ENCODE results near the gene GNAT1.

Gene GNAT1

GRCh38 chr3:50182533-50183099 is 8.8 kb upstream of the GNAT1 start:
- no peak for DNase-seq

DNA sequence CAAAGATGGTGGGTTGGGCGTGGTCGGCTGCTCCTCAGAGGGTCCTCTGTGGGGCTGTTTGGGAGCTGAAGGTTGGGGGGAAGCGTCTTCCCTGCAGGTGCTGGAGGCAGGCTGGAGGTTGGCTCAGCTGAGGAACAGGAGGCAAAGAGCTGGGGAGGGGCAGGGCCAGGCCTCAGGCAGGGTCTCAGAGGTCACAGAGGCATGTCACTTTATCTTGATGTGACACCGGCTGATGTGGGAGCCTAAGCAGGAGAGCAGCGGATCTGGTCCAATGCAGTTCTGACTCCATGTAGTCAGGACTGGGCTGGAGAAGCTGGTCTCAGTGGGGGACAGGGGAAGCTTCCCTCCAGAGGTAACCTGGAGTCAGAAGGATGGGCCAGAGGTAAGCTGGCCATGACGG is 7.7 kb upstream of the GNAT1 start:
- no peak for DNase-seq

DNA sequence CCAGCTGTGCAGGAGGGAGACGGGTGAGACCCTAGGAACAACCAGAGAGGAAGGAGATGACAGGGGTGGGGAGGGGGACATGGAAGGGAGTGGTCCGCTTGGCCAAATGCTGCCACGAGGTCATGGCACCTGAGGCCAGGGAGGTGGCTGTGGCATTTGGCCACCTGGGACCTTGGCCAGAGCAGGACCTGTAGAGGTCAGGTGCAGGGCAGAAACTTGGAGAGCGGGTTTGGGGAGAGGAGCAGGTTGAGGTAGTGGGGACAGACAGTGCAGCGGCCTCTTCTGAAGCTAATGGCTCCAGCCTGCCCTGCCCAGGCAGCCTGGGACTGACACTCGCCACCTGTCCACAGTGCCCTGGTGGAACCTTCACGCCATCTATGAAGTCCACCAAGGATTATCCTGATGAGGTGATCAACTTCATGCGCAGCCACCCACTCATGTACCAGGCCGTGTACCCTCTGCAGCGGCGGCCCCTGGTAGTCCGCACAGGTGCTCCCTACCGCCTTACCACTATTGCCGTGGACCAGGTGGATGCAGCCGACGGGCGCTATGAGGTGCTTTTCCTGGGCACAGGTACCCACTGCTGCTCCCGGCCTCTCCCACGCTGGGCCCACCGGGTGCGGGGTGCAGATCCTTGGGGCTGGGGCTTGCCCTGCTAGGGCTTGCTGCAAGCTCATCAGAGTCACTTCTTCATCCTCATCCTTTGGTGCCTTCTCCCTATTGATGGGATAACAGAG is 7.0 kb upstream of the GNAT1 start:
- no peak for DNase-seq

DNA sequence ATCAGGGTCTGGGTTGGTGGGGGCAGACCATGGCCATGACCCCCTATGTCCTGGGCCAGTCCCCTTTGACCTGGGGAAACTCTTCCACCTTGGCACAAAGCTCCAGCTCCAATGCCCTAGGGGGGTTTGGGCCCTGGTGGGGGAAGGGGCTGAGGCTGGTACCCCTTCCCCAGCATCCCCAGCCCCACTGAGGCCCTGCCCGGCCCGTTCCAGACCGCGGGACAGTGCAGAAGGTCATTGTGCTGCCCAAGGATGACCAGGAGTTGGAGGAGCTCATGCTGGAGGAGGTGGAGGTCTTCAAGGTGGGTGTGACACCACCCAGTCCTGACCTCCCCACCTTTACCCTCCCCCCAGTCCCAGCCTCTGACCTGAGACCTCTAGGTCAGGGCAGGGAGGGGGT is 6.2 kb upstream of the GNAT1 start:
- no peak for DNase-seq

GRCh38 chr3:50186096-50186495 is 5.3 kb upstream of the GNAT1 start:
- no peak for DNase-seq

DNA sequence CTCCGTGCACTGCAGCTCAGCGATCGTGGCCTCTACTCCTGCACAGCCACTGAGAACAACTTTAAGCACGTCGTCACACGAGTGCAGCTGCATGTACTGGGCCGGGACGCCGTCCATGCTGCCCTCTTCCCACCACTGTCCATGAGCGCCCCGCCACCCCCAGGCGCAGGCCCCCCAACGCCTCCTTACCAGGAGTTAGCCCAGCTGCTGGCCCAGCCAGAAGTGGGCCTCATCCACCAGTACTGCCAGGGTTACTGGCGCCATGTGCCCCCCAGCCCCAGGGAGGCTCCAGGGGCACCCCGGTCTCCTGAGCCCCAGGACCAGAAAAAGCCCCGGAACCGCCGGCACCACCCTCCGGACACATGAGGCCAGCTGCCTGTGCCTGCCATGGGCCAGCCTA is 3.7 kb upstream of the GNAT1 start:
- DNase-seq, result no peak

- DNase-seq, result no peak
Measured at GRCh38 chr3:50189274-50189673, 2.1 kb upstream of the GNAT1 start.

DNA sequence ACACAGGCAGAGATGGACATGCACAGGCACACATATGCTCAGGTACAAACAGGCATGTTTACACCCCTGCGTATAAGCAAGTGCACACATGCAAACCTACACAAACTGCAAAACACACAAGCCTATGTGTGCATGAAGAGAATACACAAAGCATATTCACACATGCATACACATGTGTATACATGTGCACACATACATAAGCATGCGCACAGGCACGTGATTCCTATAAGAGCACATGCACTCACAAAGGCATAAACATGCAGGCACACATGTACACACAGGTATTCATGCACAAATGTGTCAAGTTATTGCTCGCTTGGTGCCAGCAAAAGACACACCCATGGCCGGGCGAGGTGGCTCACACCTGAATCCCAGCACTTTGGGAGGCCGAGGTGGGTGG is 1.4 kb upstream of the GNAT1 start:
- DNase-seq, result no peak

GRCh38 chr3:50192124-50192523 is 714 bp downstream of the GNAT1 start:
- DNase-seq, result no peak

DNA sequence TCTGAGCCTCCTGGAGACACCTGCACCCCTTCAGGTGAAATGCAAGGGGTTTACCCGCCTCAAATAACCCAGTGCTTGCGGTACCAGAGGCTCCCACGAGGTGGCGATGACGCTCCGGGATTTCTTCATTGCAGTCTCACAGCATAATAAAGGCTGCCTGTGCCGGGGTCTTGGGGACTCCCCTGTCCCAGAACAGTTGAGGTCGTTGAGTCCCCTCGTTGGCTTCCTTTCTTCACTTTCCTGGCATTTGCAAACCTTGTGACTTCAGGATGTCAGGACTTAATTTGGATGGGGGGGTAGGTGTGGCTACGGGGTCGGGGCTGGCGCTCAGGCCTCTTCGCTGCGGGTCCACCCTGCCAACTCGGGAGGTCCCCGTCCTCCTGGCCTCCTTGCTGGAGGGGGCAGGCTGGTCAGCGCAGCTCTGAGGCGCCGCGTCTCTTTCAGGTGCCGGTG is 1.3 kb downstream of the GNAT1 start:
- DNase-seq, result peak; percentile 50

DNA sequence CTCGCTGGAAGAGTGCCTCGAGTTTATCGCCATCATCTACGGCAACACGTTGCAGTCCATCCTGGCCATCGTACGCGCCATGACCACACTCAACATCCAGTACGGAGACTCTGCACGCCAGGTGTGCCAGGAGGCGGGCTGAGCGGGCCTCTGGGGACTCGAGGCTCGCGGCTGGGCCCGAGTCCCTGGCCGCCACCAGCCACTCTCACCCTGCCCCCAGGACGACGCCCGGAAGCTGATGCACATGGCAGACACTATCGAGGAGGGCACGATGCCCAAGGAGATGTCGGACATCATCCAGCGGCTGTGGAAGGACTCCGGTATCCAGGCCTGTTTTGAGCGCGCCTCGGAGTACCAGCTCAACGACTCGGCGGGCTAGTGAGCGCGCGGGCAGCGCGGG is 1.9 kb downstream of the GNAT1 start:
- no peak for DNase-seq

DNA sequence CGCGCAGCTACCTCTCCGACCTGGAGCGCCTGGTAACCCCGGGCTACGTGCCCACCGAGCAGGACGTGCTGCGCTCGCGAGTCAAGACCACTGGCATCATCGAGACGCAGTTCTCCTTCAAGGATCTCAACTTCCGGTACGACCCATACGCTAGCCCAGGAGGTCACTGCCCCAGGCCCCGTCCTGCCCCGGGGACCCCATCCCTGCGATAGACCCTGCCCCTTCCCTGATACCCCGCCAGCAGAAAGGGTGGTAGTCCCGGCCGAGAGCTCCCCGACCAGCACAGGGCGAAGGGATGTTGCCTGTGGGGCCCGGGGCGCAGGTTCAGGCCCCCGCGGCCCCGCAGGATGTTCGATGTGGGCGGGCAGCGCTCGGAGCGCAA is 2.3 kb downstream of the GNAT1 start:
- DNase-seq, result no peak

DNA sequence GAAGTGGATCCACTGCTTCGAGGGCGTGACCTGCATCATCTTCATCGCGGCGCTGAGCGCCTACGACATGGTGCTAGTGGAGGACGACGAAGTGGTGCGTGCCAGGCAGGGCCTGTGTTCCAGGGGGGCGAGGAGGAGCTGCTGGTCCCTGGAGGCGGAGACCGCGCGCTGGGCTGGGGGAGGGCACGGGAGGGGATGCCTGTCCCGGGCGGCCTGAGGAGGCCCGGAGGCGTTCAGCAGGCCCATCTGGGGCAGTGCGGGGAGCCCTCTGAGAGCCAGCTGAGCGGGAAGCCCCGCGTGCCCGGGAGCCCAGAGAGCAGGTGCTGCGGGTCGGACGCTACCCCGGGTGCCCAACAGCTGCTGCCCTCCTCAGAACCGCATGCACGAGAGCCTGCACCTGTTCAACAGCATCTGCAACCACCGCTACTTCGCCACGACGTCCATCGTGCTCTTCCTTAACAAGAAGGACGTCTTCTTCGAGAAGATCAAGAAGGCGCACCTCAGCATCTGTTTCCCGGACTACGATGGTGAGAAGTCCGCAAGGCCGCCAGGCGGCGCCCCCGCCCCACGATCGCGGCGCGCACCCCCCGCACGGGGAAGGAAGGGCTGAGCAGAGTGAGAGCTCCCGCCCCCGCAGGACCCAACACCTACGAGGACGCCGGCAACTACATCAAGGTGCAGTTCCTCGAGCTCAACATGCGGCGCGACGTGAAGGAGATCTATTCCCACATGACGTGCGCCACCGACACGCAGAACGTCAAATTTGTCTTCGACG is 2.9 kb downstream of the GNAT1 start:
- DNase-seq, result no peak

DNA sequence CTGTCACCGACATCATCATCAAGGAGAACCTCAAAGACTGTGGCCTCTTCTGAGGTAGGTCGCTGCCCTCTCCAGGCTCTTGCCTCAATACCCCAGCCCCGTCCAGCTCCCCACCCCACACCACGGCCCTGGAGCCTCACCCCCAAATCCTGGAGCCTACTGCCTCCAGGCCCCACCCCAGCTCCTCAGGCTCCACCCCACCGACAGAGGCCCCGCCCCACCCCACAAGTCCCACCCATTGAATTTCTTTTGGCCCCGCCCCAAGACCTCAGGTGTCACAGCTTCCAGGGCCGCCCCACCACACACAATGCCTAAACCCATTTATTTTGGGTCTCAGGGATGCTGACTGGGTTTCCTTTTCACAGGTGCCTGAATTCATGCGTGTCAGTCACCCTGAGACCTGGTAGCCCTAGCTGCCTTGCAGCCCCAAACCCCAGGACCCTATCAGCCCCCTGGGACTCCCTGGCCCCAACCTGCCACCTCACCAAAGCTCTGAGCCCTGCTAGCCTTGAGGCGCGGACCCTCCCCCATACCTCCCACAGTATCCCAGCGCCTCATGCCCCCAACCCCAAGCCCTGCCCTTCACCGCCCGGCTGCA is 3.6 kb downstream of the GNAT1 start:
- no peak for DNase-seq

GRCh38 chr3:50195501-50196252 is 4.3 kb downstream of the GNAT1 start:
- no peak for DNase-seq

DNA sequence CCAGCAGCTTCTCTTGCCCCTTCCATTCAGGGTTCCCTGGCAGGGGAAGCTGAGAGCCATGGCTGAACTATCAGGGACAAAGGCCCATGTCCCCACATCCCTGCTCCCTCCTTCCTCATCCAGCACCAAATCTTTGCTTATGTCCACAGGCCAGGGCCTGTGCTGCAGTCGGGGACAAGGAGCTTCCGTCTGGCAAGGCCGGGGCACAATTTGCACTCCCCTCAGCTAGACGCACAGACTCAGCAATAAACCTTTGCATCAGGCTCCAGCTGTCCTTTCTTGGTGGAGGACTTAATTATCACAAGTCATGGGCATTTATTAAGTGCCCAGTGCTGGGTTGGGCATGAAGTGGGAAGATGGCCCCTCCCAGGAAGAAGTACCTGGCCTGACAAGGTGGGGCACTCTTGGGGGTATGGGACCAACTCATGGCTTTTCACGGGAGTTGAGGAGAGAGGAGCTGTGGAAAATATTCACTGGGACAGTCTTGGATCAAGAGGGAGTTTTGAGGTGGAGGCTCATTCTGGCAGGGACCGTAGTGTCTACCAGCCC is 4.9 kb downstream of the GNAT1 start:
- DNase-seq, result no peak

- DNase-seq, result no peak
Measured at GRCh38 chr3:50201573-50202315, 10.3 kb downstream of the GNAT1 start.

DNA sequence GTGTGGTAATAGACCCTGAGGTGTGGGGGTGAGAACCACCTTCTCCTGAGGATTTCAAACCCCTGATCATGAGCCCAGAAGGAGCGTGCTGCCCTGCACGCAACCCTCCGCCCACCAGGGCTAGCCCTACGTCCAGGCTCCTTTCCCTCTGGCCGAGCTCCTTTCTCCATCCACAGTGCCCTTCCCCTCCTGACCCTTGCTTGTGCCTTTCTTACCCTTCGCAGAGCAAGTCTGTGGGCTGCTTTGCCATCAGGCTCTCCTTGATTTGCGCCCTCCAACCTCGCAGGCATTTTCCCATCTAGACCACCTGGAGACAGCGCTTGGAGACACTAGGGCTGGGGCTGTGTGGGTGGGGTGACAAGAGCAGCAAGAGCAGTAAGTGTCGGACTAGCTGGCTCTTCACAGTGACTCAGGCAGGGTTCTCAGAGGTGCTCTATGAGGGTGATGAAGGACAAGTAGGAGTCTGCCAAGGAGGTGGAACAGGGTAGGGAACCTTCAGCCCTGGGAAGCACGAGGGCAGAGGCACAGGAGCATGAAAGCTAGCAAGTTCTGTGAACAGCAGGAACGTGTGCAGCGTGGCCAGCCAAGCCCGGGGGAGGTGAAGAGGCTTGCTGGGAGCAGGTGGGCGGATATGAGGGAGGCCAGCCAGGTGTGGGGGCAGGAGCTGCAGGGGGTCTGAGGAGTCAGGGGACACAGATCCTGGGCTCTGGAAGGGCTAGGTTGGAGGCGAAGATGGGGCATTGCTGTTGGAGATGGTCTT is 11.1 kb downstream of the GNAT1 start:
- DNase-seq, result no peak

GRCh38 chr3:50203113-50203808 is 11.9 kb downstream of the GNAT1 start:
- DNase-seq, result no peak
